ENCODE measurements around the gene GPX3.
A peak's percentile ranks its signal among the peaks of the same experiment; 100 is the strongest.

The GPX3 gene

DNA sequence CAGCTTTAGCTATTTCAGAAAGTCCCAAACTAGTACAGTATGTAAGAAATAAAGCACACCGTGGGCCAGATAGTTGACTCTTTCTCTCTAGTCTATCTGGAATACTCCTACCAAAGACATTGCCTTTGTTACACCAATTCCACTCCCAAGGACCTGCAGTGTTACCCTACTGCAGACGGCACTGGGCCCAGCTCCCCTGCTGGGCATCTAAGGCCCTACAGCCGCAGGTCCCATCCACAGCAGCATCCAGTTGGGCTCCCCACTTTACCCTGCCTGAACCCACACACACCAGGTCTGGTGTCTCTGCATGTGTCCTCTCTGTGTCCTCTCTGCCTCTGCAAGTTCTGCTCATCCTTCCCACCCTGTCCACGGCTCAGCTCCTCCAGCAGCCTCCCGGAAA lies 37.9 kb downstream of the GPX3 start:
- no peak for DNase-seq

DNA sequence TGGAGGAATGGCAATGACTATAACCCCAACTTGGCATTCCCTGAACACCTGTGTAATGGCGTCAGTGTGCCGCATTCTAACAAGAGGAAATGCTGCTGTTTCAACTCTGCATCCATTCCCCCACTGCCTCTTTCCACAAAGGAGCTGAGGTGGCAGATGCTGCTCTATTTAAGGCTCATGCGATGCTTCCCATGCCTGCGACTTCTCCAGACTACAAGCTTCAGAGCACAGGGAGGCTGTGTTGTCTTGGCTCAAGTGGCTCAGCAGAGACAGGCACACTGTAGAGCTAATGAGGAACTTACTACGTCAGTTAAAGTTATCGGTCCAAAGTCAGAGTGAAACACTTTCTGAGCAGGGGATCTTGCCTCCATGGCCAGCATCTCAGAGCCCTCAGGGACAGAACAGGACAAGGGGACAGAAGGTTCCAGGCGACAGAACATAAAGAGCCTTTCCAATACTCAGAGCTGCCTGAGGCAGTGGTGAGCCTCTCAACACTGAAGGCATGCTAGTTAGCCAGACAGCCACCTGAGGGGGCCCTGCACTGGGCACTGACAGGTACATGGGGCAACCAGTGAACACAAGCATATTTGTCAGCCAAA lies 38.6 kb downstream of the GPX3 start:
- no peak for DNase-seq

DNA sequence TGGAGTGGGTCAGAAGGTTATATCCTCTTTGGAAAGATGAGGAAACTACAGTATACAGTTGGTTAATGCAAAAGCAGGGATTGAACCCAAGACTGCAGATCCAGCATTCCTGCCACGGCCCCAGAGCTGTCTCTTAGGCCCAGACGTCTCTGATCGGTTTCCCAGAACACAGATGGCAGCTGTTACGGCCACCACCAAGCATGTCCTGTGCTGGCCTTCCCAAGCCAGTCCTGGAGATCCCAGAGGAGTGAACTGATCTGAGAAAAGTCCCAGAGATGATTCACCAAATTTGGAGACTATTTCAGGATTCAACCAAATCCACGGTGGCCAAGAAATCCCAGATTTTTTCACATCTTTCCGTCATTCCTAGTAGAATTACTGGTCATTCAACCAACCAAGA lies 40.4 kb downstream of the GPX3 start:
- no peak for DNase-seq

DNA sequence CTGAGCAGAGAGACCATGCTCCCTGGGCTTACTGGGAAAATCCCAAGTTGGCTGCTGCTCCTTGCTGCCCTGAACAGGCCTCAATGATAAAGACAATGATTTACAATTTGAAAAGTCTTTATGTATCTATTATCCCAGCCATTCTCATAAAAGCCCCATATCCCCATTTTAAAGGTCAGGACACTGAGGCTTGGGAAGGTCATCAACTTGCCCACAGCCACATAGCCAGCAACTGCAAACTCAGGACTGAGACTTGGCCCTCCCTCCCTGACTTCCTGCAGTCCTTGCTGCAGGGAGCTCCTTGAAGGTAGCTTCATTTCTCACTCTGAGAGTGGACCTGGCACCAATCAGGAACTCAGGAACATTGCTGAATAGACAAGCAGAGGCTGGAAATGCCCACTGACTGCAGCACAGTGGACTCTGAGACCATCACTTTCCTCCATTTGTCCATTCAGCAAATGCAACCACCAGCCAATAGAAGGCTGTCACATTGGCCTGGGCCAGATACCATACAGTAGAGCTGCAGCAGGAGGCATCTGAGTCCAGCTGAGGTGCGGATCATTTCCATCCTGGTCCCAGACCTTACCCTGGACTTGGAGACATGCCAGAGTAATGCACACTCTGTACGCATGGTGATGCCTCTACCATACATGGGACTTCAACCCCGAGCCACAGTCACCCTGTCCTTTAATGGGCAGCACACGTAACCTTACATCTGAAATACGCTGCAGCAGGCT lies 42.2 kb downstream of the GPX3 start:
- no peak for DNase-seq

DNA sequence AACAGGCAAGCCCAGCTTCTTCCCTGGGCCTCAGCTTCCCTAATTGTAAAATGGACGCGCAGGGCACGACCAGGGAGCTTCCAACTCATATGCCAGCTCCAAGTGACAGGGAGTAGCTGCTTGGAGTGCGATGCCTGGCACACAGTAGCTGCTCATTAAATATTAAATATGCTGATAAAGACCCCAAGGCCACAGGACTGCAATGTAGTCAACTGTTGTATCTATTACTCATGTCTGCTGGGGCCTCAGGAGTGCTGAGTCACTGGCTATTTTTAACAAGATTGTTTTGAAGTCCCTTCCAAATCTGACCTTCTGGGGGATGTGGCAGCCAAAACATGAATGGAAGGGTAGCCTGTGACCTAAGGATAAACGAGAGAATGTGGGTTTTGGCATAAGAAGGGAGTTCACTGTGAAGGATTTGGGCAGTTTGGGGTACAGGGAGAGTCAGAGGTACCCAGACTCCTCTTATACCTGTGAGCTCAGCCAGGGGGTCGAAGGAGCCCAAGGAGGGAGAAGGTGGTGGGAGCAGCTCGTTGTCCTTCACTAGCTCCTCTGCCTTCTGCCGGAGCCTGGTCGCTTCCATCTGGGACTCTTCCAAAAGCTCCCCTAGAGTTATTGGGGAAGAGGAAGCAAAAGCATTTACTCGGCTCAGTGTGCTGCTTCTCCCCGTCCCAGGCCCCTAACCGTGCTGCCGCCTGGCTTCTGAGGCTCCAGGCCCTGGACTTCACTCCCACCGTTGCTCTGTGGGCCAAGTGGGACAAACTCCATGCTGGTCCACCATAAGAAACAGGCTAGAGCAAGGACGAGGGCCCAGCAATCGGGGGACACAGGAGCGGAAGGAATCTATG lies 43.0 kb downstream of the GPX3 start:
- DNase-seq: no peak

DNA sequence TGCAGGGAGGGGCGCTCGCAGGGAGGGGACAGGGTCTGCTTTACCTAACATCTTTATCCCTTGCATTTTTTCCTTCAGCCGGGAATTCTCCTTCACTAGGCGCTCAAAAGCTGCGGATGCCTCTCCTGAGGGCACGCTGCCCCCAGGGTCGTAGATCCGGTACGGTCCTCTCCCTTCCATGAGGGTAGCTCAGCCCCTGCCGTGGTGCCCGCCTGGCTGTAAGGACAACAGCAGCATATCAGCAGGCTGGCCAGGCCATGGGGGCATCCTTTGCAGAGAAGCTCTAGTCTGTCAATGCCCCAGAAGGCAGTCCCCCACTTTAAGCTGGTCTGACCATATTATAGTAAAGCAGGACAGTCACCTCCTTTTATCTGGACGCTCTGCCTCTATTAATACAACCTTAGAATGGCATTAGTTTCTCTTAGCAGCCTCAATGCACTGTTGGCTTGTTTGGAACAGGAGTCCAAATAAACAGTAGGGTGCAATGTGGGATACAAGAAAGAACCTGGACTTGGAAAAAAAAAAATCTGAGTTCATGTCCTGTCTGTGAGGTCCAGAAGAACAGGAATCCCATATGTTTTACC lies 44.6 kb downstream of the GPX3 start:
- DNase-seq: no peak

DNA sequence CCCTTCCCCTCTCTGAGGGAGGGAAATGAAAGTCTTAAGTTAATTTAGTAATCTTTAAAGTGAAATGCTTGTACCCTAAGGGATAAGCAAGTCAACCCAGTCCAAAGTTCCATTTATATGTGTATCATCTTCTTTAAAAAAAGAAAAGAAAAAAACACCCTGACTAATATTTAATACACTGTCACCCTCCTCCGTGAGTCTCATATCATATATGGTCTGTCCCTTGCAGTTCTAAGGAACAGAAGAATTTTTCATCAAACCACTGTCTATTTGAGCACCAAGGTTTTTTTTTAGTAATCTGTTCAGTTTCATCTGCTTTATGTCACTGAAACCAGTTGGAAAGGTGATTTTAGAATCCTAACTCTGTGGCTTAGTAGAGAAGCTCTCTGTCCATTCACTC lies 45.2 kb downstream of the GPX3 start:
- DNase-seq: no peak

DNA sequence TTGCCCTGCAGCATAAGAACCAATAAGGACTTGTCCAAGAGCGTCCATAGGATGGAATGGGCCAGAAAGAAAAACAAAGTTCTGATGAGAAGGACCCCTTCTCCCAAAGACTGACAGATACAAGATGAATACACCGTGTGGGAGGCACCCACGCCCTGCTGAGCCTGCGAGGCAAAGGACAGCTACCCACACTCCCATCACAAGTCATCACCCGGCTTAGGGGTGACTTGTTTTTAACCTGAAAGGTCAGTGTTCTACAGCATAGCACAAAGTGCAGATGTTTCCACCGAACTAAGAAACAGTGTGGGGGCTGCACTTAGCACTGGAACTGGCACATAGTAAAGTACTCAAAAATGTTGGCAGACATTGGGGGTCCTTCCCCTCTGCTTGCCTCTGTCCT lies 46.5 kb downstream of the GPX3 start:
- DNase-seq: no peak

DNA sequence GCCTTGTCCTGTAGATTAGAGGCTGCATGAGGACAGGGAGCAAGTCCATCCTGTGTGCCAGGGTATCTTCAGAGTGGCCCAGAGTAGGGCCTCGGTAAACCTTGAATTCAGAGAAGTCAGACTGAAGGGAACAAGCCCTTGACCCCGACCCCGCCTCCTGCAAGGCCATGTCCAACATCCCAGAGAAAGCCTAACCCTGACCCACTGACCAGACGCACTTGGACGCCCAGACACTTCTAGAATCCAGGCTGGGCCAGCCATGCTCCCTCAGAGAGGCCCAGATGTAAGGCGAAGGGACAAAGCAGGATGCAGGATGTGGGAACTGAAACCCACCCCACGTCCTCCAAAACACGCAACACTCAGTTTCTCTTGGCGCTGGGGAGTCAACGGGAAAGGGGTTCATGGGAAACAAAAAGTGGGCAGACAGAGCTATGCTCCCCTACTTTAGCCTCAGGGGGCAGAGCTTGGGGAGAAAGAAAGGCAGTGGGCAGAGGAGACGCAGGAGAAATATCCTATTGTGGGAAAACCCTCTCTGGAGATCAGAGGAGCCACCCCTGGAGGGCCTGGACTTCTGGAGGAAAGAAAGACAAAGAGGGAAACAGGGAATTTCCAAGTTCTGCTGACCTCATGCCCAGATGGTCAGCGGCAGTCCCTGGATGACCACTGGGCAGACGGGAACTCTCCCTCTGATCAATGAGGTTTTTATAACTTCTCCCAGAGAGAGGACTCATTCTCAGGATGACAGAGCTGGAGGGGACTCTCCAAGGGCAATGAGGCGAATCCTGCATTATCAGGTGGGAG lies 47.4 kb downstream of the GPX3 start:
- DNase-seq: no peak

DNA sequence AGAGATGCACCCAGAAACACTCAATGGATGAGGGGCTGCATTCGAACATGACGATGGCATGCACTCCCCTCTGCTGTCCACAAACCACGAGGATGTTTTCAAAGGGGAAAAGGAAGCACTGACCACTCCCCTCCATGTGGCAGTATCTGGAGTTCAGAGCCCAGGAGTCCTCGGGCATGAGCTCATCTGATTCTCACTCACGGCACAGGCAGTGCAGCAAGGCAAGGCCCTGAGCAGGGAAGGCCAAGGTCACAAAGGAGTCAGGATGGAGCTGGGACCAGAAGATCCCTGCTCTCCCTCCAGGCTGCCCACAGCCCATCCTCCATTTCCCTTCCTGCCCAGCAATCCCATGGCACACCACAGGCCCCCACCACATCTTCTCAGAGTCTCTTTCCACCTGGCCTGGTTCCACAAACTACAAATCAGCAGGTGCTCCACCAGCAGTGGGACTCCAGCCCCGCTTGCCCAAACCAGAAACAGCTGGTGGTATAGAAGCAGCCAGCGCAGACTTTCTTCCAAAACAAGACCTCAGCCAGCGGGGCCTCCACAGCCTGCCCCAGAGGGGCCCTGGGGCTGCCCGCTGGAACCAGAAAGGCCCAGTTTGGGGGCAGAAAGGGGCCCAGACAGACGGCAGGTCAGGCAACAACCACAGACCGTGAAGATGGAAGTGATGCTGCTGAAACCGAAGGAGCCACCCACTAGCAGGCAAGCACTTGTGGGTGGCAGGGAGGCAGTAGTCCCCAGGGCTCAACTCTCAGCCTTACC lies 48.2 kb downstream of the GPX3 start:
- peak; percentile 72 to 80 for DNase-seq

DNA sequence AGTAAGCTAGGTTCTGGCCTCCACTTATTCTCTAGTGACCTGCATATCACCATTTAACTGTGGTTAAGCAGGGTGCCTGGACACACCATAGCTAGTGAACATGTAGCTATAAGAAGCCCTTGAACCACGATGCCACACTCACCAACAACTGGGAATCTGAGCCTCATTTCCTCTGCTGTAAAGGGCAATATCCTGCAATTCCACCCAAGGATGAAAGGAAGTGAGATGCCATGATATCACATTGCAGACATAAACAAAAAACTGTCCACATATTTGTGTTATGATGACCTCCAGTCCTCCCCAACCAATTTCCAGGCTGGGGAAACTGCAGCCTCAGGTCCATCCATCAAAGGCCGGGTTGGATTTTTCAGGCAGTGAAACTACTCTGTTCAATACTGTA lies 50.1 kb downstream of the GPX3 start:
- no peak for DNase-seq

DNA sequence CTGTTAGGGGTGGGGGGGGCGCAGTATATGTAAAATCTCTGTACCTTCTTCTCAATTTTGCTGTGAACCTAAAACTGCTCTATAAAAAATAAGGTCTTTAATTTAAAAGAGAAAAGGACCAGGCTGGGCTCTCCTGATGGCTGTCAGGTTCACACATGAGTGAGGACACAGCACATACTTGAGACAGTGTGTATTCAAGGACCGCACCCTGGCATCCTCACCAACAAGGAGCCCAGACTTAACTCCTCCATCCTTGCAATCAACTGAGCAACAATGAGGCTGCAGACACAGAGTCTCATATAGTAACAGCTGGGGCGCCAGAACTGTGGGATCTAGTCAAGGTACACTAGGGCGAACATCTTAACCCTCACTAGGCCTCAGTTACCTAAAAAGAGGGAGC lies 50.6 kb downstream of the GPX3 start:
- no peak for DNase-seq

DNA sequence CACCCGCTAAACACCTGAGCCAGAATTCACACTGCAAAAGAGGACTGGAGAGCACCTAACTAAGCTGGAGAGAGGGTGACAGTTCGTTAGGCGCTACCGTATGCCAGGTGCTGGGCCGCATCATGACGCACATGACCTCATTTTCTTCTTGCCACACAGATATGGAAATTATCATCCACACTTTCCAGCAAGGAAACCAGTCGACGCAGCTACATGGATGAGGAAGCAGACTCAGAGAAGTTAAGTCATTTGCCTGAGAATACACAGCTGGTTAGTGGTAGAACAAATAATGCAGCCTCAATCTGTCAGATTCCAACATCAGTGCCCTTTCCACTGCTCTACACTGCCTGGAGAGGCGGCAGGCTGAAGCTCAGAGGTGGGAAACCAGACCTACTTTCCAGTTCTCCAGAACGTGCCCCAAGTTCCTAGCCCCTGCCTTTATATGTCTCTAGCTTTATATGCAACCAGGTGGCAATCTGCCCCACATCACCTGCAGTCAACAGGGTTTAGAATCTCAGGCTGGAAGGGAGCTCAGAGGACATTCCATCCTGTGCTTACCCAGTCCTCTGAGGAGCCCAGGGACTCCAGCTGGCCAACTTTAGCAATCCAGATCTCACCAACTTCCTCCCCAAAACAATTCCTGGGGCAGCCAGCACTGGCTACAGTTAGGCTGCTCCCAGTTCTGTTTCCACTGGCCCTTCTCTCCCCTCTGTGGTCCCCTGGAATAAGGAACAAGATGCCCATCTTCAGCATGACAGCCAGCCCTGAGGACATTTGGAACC lies 51.6 kb downstream of the GPX3 start:
- no peak for DNase-seq

DNA sequence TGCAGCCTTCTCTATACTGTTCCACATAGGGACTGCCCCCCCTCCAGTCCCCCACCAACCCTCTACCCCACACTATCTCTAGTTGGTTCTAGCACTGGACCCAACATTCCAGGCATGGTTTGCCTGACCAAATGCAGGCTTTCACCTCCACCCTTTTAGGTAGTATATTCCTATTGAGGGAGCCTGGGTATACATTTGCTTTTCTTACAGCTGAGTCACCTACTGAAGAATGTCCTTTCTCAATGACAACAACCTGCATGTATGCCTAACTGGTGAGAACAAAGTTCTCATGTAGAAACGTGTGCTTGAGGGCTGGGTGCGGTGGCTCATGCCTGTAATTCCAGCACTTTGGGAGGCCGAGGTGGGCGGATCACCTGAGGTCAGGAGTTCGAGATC lies 52.2 kb downstream of the GPX3 start:
- no peak for DNase-seq

DNA sequence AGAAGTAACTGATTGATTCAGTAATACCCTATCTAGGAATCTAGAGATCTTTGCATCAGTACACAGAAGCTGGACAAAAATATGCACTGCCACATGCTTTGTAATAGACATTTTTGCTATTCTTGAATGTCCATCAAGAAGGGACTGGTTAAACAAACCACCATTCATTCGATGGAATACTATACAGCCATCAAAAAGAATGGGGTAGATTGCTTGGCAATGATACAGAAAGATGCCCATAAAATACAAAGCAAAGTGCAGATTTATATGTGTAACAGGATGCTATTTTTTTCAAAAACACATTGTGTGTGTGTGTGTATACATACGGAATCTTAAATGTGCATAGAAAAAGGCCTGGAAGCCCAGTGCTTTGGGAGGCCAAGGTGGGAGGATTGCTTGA lies 52.9 kb downstream of the GPX3 start:
- no peak for DNase-seq

DNA sequence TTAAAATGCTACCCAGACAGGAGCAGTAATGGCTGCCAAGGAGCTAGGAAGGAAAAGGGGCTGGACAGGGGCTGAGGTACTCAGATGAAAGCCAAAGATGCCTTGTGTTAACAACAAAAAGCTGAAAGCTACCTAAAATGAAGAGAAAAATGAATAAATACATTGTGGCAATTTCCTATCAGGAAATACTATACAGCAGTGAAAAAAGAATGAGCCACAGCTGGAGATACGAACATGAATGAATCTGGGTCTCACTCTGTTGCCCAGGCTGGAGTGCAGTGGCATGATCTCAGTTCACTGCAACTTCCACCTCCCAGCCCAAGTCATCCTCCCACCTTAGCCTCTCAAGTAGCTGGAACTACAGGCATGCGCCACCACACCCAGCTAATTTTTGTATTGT lies 54.2 kb downstream of the GPX3 start:
- no peak for DNase-seq

DNA sequence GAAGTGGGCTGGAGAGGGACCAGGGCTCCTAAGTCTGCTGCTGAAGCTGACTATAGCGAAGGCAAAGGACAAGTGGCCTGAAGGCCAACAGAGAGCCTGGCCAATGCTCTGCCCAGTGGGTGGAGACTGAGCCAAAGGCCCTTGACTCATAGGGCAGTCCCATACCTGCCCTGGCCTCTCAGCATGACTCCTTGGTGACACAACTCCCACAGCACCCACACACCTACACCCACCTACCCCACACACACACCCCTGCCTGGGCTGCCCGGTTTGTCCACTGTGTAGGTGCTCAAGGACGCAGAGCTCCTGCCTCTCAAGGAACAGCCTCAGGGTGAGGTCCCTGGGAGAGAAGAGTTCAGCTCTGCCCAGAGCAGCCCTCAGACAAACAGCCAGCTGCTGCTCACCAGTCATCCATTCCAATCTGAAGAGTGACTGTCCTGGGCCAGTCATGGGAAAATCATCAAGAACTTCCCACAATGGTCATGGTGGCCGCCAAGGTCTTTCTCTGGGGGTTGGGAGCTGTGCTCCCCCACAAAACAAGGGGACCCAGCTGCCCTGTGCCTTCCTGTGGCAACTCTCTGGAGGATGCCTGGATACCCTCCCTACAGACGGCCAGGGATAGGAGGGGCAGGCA lies 55.4 kb downstream of the GPX3 start:
- peak; percentile 30 to 52 for DNase-seq

DNA sequence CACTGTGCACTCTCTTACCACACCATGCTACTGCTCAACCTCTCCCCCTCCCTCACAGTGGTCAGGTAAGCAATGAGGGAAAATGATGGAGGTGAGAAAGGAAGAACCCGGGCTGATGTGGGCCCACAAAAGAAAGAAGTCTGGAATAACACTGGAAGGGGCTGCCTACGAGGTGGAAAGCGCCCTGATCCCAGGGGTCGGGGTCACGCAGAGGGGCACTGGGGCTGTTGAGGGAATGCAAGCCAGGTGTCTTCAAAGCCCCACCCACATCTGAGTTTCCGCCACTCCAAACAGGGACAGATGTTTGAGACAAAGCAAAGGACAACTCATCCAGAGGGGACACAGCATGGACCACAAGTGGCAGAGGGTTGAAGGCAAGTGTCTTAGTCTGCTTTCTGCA lies 56.2 kb downstream of the GPX3 start:
- no peak for DNase-seq

DNA sequence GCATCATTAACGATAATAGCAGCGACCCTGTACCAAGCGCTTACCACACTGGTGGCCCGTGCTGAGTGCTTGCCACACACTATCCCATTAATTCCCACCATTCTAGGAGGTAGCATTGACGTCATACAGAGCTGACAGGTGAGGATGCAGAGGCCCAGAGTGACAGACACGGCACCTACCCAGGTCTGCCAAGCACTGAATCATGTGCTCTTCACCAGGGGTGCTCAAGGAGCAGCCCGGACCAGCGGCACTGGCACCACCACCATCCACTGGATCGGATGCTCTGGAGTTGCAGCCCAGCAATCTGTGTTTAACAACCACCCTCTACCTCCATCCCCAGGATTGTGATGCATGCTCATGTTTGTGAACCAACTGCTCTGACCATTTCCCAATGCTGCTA lies 57.0 kb downstream of the GPX3 start:
- DNase-seq: no peak

DNA sequence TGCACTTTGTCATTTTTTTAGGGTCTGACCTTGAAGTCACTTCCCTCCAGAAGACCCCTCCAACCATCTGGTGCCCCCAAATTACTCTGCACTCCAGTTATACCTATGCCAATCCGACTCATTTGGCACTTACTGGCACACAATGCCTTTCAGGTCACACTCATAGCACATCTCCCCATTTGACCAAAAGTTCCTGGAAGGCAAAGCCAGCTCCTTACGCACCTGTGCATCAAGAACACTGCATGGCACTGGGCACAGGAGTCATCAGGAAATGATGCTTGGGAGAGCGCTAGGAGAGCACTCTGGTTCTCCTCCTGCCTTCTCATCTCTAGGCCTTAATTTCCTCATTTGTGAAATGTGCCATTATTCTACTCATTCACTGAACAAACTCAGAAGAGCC lies 57.6 kb downstream of the GPX3 start:
- no peak for DNase-seq
